ENCODE results near the gene FILIP1. TPM values are rescaled to one million over a fixed set of nuclear protein-coding genes. Genes with fewer than 3 reads are reported as not detected.

Gene FILIP1
- total RNA-seq, 3 donors from 2014 or later = 2.9 to 4.3 (median 4.3) TPM

DNA sequence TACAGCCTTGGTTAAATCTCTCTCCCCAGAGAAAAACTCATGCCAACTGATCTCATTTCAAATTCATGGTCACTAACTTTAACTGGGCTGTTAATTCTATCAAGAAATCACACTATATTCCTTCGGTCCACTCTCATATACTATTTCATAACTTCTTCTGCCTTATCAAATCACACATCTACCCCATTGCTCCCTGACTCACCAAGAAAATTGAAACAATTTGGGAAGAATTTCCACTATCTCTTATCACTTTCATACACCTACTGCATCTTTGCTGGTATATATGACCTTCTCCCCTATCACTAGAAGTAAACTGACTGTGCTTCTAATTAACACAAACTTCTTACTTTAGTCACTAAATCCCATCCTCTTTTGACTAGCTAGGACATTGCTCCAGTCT is 102.3 kb downstream of the FILIP1 start:
- Histone ChIP-seq H3K36me3 (no peaks in the 10 kb centered on the region), H3K9me3 (no peaks in the 10 kb centered on the region), H3K4me3 (no peak overlapping the region), H3K27ac (no peak overlapping the region), H3K4me1 (no peaks in the 10 kb centered on the region), H3K27me3 (no peaks in the 10 kb centered on the region)
- TF ChIP-seq, protein P1, sequence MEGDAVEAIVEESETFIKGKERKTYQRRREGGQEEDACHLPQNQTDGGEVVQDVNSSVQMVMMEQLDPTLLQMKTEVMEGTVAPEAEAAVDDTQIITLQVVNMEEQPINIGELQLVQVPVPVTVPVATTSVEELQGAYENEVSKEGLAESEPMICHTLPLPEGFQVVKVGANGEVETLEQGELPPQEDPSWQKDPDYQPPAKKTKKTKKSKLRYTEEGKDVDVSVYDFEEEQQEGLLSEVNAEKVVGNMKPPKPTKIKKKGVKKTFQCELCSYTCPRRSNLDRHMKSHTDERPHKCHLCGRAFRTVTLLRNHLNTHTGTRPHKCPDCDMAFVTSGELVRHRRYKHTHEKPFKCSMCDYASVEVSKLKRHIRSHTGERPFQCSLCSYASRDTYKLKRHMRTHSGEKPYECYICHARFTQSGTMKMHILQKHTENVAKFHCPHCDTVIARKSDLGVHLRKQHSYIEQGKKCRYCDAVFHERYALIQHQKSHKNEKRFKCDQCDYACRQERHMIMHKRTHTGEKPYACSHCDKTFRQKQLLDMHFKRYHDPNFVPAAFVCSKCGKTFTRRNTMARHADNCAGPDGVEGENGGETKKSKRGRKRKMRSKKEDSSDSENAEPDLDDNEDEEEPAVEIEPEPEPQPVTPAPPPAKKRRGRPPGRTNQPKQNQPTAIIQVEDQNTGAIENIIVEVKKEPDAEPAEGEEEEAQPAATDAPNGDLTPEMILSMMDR (IDR thresholded peaks at IDR 0.05) = no peak
- TF ChIP-seq POLR2AphosphoS5 (IDR thresholded peaks at IDR 0.05) (no peak), POLR2A (IDR thresholded peaks at IDR 0.05) (no peak)
- intact Hi-C loops (cut with DNase I; ENCODE audit: low total_unique reads) = no loop called here
- no peak for DNase-seq (ENCODE audit: low spot score in 2 of 2)

DNA sequence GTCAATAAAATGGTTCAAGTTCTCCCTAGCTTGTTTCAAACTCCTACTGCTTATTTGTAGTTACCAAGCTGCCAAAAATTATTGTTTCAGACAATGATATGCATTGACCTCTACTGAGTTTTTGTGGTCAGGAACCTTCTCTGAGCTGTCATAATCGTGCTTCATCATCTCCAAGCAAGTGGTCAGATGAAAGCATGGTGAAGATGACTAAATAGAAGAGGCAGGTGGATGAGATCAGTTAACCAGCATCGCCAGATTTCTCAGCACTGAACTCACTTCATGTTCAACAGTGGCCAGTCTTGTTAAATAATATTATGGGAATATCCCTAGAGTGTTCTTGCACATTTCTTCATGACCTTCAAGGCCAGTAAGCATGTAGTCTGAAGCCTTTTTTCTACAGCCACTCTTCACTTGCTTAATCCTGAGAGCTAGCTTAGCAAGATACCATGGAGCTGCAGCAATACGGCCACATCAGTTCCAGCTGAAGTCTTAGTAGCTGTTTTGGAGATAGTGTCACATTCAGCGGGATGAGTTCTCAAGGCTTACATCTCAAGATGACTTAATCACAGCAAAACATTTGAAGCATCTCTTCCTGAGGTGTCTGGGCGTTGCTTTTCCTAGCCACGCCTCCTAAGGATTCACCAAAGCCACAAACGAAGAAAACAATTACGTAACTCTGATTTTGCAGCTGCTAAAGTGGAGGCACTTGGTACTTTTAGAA is 107.4 kb downstream of the FILIP1 start:
- H3K36me3 ChIP-seq = no peaks in the 10 kb centered on the region
- intact Hi-C loops (cut with DNase I; ENCODE audit: low total_unique reads) = no loop called here
- DNase-seq (ENCODE audit: low spot score in 2 of 2) = no peak
- no peaks in the 10 kb centered on the region for H3K9me3 ChIP-seq
- H3K27ac ChIP-seq = no peak overlapping the region
- no peaks in the 10 kb centered on the region for H3K4me1 ChIP-seq
- no peak overlapping the region for H3K4me3 ChIP-seq
- no peaks in the 10 kb centered on the region for H3K27me3 ChIP-seq
- TF ChIP-seq POLR2AphosphoS5 (IDR thresholded peaks at IDR 0.05) = no peak
- TF ChIP-seq POLR2A (IDR thresholded peaks at IDR 0.05) = no peak
- TF ChIP-seq, protein P1 (IDR thresholded peaks at IDR 0.05) = no peak

DNA sequence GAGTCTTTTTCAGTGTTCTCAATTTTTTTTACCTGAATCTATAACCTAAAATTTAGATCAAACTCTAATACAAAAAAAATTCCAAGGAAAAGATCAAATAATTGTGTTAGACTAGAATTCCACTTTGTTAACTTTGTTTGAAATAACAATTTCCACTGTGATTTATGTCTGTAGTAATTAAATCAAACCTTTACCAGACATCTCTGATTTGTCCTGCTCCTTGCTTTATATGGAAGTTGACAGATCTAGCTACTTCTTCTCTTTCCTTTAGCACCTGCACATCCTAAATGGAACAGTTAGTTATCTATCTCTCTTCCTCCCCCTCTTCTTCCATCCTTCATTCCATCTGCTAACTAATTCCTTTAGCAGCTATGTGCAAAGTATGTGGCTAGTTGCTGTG is 109.5 kb downstream of the FILIP1 start:
- Histone ChIP-seq H3K27me3 (no peaks in the 10 kb centered on the region), H3K4me3 (no peak overlapping the region), H3K9me3 (no peaks in the 10 kb centered on the region), H3K4me1 (no peaks in the 10 kb centered on the region), H3K36me3 (no peaks in the 10 kb centered on the region), H3K27ac (no peak overlapping the region)
- no peak for DNase-seq (ENCODE audit: low spot score in 2 of 2)
- intact Hi-C loops (cut with DNase I; ENCODE audit: low total_unique reads) = no loop called here
- TF ChIP-seq, protein P1 (IDR thresholded peaks at IDR 0.05) = no peak
- TF ChIP-seq POLR2A (IDR thresholded peaks at IDR 0.05) = no peak
- TF ChIP-seq POLR2AphosphoS5 (IDR thresholded peaks at IDR 0.05) = no peak

DNA sequence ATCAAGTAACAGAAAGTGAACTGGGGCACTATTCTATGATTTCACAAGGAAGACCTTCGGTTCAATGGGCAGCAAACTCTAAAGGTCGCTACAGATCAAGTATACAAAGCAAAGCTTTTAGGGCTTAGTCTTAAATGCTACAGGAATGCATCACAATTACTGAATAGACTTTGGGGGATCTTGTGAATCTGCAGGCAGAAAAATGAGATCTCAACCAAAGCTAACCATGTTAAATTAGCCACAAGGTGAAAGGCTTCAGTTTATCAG is 111.0 kb downstream of the FILIP1 start:
- Histone ChIP-seq H3K27ac (no peak overlapping the region), H3K4me3 (no peak overlapping the region), H3K36me3 (no peaks in the 10 kb centered on the region), H3K4me1 (no peaks in the 10 kb centered on the region), H3K27me3 (no peaks in the 10 kb centered on the region), H3K9me3 (no peaks in the 10 kb centered on the region)
- no peak for DNase-seq (ENCODE audit: low spot score in 2 of 2)
- TF ChIP-seq, protein P1 (IDR thresholded peaks at IDR 0.05) = no peak
- TF ChIP-seq POLR2AphosphoS5 (IDR thresholded peaks at IDR 0.05) = no peak
- no peak for TF ChIP-seq POLR2A (IDR thresholded peaks at IDR 0.05)
- intact Hi-C loops (cut with DNase I; ENCODE audit: low total_unique reads) = no loop called here

DNA sequence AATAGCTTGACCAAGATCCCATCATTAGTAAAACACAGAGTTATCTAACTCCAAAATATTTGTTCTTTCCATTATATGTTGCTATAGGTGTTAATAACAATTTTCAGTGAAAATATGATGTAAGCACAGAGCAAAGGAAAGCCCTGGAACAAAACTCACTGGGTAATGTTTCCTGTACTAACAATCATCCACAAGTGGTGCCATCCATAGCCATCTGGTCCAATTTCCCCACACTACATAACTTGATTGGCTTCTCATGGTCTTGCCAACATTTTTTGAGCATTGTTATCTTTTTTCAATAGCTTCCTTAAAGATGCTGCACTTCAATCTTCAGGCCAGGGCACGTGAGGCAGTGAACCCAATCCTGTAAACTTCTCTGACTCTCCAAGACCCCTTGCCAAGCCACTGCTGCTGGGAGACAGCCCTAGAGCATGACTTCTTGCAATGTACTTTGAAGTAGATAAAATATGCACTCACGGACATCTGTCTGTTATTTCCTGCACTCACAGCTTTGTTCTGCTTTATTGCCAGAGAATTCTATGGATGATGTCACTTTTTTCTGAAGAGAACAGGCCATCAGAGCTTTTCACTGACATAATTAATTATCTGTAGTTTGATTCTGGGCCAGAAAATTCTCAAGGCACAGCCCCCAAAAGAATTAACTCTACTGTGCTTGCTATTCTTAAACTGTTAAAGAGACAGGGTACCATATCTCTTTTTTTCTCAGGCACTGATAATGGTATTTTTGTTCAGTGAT is 111.5 kb downstream of the FILIP1 start:
- DNase-seq (ENCODE audit: low spot score in 2 of 2) = no peak
- no peak overlapping the region for H3K27ac ChIP-seq
- TF ChIP-seq POLR2A (IDR thresholded peaks at IDR 0.05) (no peak), POLR2AphosphoS5 (IDR thresholded peaks at IDR 0.05) (no peak)
- TF ChIP-seq, protein P1 (IDR thresholded peaks at IDR 0.05) = no peak
- intact Hi-C loops (cut with DNase I; ENCODE audit: low total_unique reads) = no loop called here
- no peaks in the 10 kb centered on the region for H3K9me3 ChIP-seq
- no peaks in the 10 kb centered on the region for H3K36me3 ChIP-seq
- no peaks in the 10 kb centered on the region for H3K27me3 ChIP-seq
- H3K4me3 ChIP-seq = no peak overlapping the region
- no peaks in the 10 kb centered on the region for H3K4me1 ChIP-seq
